Measurements from ENCODE around the gene YBX2. TPM values are rescaled to one million over a fixed set of nuclear protein-coding genes. Genes with fewer than 3 reads are reported as not detected.

The YBX2 gene
- polyA plus RNA-seq, 1 donor (not counting 4 experiments of a cell fraction or from before 2014, with no cell fraction given): 0.05 TPM

DNA sequence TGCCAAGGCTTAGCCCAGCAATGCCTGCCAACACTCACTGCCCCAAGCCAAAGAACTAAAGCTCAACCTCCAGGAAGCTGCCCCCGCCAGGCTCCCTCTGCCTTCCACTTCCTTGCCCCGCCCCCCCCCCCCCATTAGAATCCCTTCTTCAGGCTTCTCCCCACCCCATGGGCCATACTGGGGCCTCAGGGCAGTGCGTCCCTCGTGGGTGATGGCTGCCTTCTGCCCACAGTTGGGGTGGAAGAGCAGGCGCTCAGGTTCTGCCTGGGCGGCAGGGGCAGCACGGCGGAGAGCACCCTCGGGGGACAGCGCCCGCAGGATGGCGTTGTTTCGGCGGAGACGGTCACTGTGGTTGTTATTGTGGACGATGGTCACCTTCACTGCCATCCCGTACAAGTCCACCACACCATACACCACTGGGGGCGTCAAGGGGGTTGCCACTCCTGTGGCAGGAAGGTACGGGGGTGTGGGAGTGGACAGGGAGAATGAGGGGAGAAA is 30.6 kb upstream of the YBX2 start:
- H3K36me3 ChIP-seq (ENCODE audit: control insufficient read depth in 2 of 2, extremely low read depth in 1 of 2, insufficient read depth in 2 of 2, low read length in 2 of 2): peaks cover 39 to 60% of the 10 kb centered on the region in 2 experiments
- peaks cover 2% of the 10 kb centered on the region for H3K9me1 ChIP-seq (ENCODE audit: control insufficient read depth, extremely low read depth, insufficient read depth, low read length)
- no peak overlapping the region for H3K9ac ChIP-seq (ENCODE audit: control insufficient read depth, extremely low read depth, insufficient read depth, low read length)
- dilution Hi-C loops (cut with MboI; ENCODE audit: extremely low pct_ligation_motif_present, low sequenced_read_pairs): no loop called here
- DNase-seq (ENCODE audit: low read depth, low spot score) (no peak), FAIRE-seq (no peak)
- H3K27ac ChIP-seq (ENCODE audit: control insufficient read depth, insufficient read depth, low read length): no peak overlapping the region
- H4K20me1 ChIP-seq (ENCODE audit: control insufficient read depth, extremely low read depth, insufficient read depth, low read length): no peaks in the 10 kb centered on the region
- H3K4me1 ChIP-seq (ENCODE audit: control insufficient read depth, extremely low read depth, insufficient read depth, low read length): peaks cover 5% of the 10 kb centered on the region
- H3K79me2 ChIP-seq (ENCODE audit: control insufficient read depth, insufficient read depth, low read length): peaks cover 17% of the 10 kb centered on the region
- TF ChIP-seq EZH2 (IDR thresholded peaks at IDR 0.05; ENCODE audit: low read length): no peak
- no peak for TF ChIP-seq CTCF (optimal IDR thresholded peaks at IDR 0.05 in 1 of 3, IDR thresholded peaks at IDR 0.05 in 1 of 3, conservative IDR thresholded peaks at IDR 0.05 in 1 of 3; ENCODE audit: extremely low read depth in 1 of 3, insufficient read depth in 2 of 3, low read length in 3 of 3)
- H3K4me2 ChIP-seq (ENCODE audit: control insufficient read depth, extremely low read depth, insufficient read depth, low read depth, low read length): no peak overlapping the region
- H2AFZ ChIP-seq (ENCODE audit: control insufficient read depth, low read length): no peak overlapping the region
- no peaks in the 10 kb centered on the region for H3K9me3 ChIP-seq (ENCODE audit: control insufficient read depth, low read depth, low read length)
- no peak overlapping the region for H3K4me3 ChIP-seq (ENCODE audit: control insufficient read depth in 2 of 3, extremely low read depth in 1 of 3, insufficient read depth in 2 of 3, low read depth in 1 of 3, low read length in 3 of 3)
- no peaks in the 10 kb centered on the region for H3K27me3 ChIP-seq (ENCODE audit: control insufficient read depth, extremely low read depth, insufficient read depth, low read length)

DNA sequence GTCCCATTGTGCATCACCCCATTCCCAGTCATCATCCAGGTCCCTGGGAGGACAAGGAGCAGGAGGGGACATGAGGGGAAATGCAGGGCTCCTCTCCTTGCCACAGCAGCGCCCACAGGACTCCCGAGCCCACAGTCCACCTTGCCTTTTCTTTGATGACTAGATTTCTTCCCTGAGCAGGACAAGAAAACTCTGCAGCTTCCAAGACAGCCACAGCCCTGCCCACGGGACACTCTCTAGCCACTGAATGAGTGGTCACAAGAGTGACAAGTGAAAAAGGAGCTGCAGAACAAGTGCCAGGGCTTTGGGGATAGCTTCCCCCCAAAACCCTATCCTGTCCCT is 30.0 kb upstream of the YBX2 start:
- Histone ChIP-seq H3K27ac (ENCODE audit: control insufficient read depth, insufficient read depth, low read length) (no peak overlapping the region), H3K36me3 (ENCODE audit: control insufficient read depth in 2 of 2, extremely low read depth in 1 of 2, insufficient read depth in 2 of 2, low read length in 2 of 2) (peaks cover 39 to 62% of the 10 kb centered on the region in 2 experiments), H4K20me1 (ENCODE audit: control insufficient read depth, extremely low read depth, insufficient read depth, low read length) (no peaks in the 10 kb centered on the region), H3K79me2 (ENCODE audit: control insufficient read depth, insufficient read depth, low read length) (peaks cover 17% of the 10 kb centered on the region), H2AFZ (ENCODE audit: control insufficient read depth, low read length) (no peak overlapping the region), H3K9me3 (ENCODE audit: control insufficient read depth, low read depth, low read length) (no peaks in the 10 kb centered on the region), H3K4me2 (ENCODE audit: control insufficient read depth, extremely low read depth, insufficient read depth, low read depth, low read length) (no peak overlapping the region), H3K9me1 (ENCODE audit: control insufficient read depth, extremely low read depth, insufficient read depth, low read length) (peaks cover 2% of the 10 kb centered on the region), H3K4me1 (ENCODE audit: control insufficient read depth, extremely low read depth, insufficient read depth, low read length) (peaks cover 5% of the 10 kb centered on the region), H3K4me3 (ENCODE audit: control insufficient read depth in 2 of 3, extremely low read depth in 1 of 3, insufficient read depth in 2 of 3, low read depth in 1 of 3, low read length in 3 of 3) (no peak overlapping the region), H3K9ac (ENCODE audit: control insufficient read depth, extremely low read depth, insufficient read depth, low read length) (no peak overlapping the region), H3K27me3 (ENCODE audit: control insufficient read depth, extremely low read depth, insufficient read depth, low read length) (no peaks in the 10 kb centered on the region)
- DNase-seq (ENCODE audit: low read depth, low spot score): no peak
- dilution Hi-C loops (cut with MboI; ENCODE audit: extremely low pct_ligation_motif_present, low sequenced_read_pairs): no loop called here
- TF ChIP-seq EZH2 (IDR thresholded peaks at IDR 0.05; ENCODE audit: low read length) (no peak), CTCF (optimal IDR thresholded peaks at IDR 0.05 in 1 of 3, IDR thresholded peaks at IDR 0.05 in 1 of 3, conservative IDR thresholded peaks at IDR 0.05 in 1 of 3; ENCODE audit: extremely low read depth in 1 of 3, insufficient read depth in 2 of 3, low read length in 3 of 3) (no peak)
- no peak for FAIRE-seq
